Measurements from ENCODE around the gene DOP1B.
A peak's percentile ranks its signal among the peaks of the same experiment; 100 is the strongest.
"Not testable (repeated sequence)": the region's sequence is repeated elsewhere in the genome, so short reads cannot be mapped to it uniquely, and the experiment has no call there.

Gene DOP1B

GRCh38 chr21:36134803-36135390 lies 21.7 kb upstream of the DOP1B start, which contains the start of gene CBR3:
CBR3 (plus strand) TSS chr21:36135079; CDS start chr21:36135193, 114 bp downstream.
- DNase-seq (ENCODE audit: low read depth): peak; percentile 70

DNA sequence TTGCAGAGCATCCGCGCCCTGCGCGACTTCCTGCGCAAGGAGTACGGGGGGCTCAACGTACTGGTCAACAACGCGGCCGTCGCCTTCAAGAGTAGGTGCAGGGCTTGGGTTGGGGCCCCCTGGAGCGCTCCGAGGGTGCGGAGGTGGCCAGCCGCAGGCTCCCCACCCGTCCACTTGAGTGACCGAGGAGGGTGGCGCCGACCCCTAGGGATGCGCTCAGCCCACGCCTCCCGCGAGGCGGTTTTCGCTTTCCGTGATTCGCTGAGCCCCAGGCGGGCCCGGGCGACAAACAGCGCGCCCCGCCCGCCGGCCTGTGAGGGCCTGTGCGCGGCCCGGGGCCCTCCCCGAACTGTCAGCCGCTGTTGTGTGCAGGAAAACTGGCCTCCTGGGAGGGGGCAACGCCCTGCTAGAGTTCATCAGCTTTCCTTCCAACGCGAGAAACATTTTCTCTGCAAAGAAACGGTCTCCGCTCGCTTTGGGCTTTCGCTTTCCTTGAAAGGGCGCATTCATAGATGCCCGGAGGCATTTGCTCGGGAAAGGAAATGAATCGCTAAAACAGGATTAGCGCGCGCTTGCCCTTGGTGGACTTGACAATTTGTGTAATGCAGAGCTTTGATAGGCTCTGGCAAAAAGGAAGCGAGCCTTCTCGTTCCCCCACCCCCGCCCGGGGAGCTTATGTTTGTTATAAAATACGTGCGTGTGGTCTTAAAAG lies 21.1 kb upstream of the DOP1B start:
- DNase-seq (ENCODE audit: low read depth): peak; percentile 94

DNA sequence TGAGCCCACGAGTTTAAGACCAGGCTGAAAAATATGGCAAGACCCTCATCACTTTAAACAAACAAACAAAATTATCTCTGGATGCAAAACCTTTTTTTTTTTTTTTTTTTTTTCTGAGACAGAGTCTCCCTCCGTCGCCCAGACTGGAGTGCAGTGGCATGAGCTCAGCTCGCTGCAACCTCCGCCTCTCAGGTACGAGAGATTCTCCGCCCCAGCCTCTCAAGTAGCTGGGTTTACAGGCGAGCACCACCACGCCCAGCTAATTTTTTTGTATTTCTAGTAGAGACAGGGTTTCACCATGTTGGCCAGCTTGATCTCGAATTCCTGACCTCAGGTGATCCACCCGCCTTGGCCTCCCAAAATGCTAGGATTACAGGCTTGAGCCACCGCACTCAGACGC lies 16.8 kb upstream of the DOP1B start:
- not testable (repeated sequence) for DNase-seq (ENCODE audit: low read depth)

DNA sequence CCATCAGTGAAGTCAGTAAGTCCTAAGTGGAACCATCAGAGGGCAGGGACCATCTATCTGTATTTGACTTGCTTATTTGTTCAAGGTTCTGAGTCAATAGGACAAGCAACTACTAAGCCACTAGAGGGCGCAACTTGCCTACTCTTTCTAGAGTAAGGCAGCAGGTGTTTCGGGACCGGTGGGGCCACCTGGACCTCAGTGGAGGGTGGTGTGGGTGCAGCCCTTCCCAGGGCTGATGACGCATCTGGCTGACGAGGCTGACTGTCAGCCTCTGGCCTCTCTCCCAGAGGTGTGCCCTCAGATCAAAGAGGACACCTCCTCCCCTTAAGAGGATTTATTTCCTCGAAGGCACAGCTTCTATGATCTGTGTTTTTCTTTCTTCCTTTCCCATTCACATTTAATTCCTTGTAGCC lies 15.1 kb upstream of the DOP1B start:
- peak; percentile 92 for DNase-seq (ENCODE audit: low read depth)

DNA sequence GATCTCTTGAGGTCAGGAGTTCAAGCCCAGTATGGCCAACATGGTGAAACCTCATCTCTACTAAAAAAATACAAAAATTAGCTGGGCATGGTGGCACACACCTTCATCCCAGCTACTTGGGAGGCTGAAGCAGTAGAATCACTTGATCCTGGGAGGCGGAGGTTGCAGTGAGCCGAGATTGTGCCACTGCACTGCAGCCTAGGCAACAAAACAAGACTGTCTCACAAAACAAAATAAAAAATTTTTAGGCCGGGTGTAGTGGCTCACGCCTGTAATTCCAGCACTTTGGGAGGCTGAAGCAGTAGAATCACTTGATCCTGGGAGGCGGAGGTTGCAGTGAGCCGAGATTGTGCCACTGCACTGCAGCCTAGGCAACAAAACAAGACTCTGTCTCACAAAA lies 12.4 kb upstream of the DOP1B start:
- DNase-seq (ENCODE audit: low read depth): not testable (repeated sequence)

DNA sequence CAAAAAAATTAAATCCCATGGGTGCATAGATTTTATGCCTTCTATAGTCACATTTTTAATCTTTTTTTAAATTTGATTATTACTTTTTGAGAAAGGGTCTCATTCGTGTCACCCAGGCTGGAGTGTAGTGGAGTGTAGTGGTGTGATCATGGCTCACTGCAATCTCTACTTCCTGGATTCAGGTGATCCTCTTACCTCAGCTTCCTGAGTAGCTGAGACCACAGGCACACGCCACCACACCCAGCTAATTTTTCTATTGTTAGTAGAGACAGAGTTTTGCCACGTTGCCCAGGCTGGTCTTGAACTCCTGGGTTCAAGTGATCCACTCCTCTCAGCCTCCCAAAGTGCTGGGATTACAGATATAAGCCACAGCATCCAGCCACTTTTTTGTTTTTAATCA lies 11.4 kb upstream of the DOP1B start:
- no peak for DNase-seq (ENCODE audit: low read depth)

GRCh38 chr21:36147911-36148310 lies 8.7 kb upstream of the DOP1B start:
- DNase-seq (ENCODE audit: low read depth): no peak

- DNase-seq (ENCODE audit: low read depth): no peak
These were observed 7.7 kb upstream of the DOP1B start for GRCh38 chr21:36148886-36149285.

DNA sequence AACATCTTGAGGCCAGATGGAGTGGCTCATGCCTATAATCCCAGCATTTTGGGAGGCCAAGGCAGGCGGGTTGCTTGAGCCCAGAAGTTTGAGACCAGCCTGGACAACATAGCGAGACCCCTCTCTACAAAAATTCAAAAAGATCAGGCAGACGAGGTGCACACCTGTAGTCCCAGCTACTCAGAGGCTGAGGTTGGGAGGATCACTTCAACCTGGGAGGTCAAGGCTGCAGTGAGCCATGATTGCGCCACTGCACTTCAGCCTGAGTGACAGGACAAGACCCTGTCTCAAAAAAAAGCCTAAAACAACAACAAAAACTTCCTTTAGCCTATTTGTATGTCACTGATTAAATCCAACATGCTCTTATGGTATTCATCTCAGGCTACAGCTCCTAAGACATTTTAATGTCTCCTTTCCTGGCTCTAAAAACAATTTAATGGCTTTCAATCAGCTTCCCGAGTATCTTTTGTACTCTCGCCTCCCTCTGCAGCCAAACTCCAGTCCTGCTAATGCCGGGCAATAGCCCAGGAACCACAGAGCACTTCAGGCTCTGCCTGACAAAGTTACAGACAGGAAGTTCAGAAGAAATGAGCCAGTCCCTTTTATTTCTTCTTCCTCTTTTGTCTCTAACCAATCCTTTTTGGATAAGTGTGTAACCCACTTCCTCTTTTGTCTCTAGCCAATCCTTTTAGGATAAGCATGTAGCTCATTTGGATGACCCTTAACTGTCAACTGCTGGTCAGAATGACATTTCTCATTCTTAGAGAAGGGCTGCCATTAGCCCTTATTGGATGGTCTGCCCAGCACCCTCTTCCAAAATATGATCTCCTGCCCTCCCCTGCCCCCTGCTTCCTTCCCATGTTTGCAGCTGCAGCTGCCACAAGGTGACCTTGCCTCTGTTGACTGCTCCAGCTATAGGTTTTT lies 6.6 kb upstream of the DOP1B start:
- DNase-seq (ENCODE audit: low read depth): no peak

GRCh38 chr21:36155603-36156338 lies 853 bp upstream of the DOP1B start:
- DNase-seq (ENCODE audit: low read depth): no peak

- DNase-seq (ENCODE audit: low read depth): peak; percentile 98
These were observed 247 bp upstream of the DOP1B start for GRCh38 chr21:36156339-36156814.

GRCh38 chr21:36159356-36159921 lies 2.8 kb downstream of the DOP1B start:
- DNase-seq (ENCODE audit: low read depth): no peak

DNA sequence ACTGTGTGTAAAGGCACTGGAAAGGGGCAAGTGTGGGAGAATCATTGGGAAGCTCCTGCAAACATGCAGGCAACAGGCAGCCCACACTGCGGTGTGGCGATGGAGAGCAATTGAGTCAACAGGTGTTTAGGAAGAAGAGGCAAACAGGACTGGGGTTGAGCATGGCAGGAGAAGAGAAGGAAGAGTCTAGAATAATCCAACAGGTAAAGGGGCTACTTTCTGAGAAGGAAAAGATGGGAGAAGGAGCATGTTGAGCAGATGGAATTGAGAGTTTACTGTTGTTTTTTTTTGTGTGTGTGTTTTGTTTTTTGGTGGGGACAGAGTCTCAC lies 4.2 kb downstream of the DOP1B start:
- DNase-seq (ENCODE audit: low read depth): no peak

DNA sequence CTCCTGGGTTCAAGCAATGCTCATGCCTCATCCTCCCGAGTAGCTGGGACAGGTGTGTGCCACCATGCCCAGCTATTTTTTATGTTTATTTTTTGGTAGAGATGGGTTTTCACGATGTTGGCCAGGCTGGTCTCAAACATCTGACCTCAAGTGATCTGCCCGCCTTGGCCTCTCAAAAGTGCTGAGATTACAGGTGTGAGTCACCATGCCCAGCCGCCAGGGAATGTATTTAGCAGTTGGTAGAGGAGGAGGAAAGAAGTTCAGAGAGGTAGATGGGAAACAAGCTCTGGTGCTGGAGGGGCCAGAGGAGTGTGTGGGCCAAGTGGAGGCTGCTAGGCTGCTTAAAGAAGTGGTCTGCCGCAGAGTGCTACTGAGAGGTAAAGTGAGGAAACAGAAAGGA lies 6.0 kb downstream of the DOP1B start:
- no peak for DNase-seq (ENCODE audit: low read depth)

GRCh38 chr21:36163750-36164741 lies 7.4 kb downstream of the DOP1B start:
- no peak for DNase-seq (ENCODE audit: low read depth)

DNA sequence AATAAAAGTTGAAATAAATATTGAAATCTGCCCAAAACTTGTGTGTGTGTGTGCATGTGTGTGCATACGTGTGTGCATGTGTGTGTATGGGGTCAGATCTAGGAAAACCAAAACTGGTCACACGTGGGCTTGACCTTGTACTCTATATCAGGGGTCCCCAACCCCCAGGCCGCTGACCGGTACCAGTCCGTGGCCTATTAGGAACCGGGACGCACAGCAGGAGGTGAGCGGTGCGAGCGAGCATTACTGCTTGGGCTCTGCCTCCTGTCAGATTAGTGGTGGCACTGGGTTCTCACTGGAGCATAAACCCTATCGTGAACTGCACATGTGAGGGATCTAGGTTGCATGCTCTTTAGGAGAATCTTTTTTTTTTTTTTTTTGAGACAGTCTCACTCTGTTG lies 8.7 kb downstream of the DOP1B start:
- no peak for DNase-seq (ENCODE audit: low read depth)

- no peak for DNase-seq (ENCODE audit: low read depth)
These were observed 10.1 kb downstream of the DOP1B start for GRCh38 chr21:36166705-36167104.

DNA sequence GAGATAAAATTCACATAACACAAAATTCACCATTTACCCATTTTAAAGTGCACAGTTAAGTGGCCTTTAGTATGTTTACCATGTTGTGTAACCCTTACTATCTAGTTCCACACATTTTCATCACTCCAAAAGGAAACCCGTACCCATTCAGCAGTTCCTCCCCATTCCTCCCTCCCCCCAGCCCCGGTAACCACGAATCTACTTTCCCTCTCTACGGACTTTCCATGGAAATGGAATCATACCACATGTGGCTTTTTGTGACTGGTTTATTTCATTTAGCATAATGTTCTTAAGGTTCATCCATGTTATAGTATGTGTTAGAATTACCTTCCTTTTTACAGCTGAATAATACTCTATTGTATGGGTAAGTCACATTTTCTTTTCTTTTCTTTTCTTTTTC lies 10.9 kb downstream of the DOP1B start:
- no peak for DNase-seq (ENCODE audit: low read depth)

DNA sequence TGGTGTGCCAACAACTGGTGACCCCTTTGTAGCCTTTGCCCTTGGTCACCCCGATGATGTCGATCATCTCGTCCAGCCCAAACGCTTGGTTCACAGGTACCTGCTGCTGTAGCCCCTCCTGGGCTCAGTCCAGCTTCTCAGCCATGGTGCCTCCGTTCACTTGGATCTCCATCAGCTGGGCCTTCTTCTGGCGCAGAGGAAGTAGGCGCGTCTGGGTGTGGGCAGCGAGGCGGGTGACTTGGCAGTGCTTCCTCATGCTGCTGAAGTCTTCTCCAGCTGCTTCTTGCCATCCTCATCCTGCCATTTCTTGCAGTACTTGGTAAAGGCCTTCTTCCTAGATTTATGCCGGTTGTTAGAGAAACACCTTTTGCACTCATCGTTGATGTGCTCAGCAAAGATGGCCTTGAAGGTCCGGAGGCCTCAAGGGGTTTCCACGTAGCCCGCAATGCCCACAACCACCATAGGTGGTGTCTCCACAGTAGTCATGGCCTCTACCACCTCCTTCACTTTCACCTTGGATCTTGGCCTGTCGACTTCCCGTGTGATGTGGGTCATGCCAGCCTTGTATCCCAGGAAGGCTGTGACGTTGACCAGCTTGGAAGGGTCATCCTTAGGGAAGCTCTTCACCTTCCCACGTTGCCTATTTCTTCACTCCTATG lies 13.0 kb downstream of the DOP1B start:
- no peak for DNase-seq (ENCODE audit: low read depth)

DNA sequence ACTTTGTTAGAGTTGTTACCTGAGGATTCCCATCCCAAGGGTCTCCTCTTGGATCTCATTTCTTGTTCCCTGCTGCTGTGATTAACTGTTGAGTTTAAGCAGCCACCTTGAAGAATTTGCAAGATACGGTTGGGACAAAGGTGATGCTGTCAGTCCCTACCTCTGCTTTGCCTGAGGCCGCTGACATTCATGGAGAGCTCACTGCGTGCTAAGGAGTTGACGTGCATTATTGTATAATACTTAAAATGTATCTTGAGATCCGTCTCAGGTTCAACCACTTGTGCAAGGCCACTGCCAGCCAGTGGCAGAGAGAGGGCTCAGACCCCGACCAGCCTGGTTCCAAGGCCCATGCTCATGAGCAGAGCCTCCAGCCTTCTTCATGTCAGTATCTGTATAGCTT lies 14.2 kb downstream of the DOP1B start:
- no peak for DNase-seq (ENCODE audit: low read depth)
